Activated T-cell treated with anti-CD3 and anti-CD28 coated beads, Interleukin-2, amount 50 U/mL, for 48 hours (primary cell): ENCODE results near the gene FAM24B.
"Not testable (repeated sequence)": the region's sequence is repeated elsewhere in the genome, so short reads cannot be mapped to it uniquely, and the experiment has no call there.

Experiments used
- DNase-seq, 2 experiments: peaks; one replicate each; pipeline ENCODE4 v3.0.0-alpha.2; 2020

Gene FAM24B

DNA sequence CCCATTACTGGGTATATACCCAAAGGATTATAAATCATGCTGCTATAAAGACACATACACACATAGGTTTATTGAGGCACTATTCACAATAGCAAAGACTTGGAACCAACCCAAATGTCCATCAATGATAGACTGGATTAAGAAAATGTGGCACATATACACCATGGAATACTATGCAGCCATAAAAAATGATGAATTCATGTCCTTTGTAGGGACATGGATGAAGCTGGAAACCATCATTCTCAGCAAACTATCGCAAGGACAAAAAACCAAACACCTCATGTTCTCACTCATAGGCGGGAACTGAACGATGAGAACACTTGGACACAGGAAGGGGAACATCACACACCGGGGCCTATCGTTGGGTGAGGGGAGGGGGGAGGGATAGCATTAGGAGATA lies 21.3 kb downstream of the FAM24B start:
- not testable (repeated sequence) for DNase-seq

GRCh38 chr10:122856902-122857301 lies 22.5 kb downstream of the FAM24B start:
- DNase-seq, result no peak

GRCh38 chr10:122855745-122856144 lies 23.6 kb downstream of the FAM24B start:
- DNase-seq, result no peak

GRCh38 chr10:122854648-122855047 lies 24.7 kb downstream of the FAM24B start:
- DNase-seq, result no peak

- DNase-seq, result no peak
Measured at GRCh38 chr10:122853665-122854313, 25.6 kb downstream of the FAM24B start.

- DNase-seq, result no peak
Measured at GRCh38 chr10:122852261-122852660, 27.1 kb downstream of the FAM24B start.

DNA sequence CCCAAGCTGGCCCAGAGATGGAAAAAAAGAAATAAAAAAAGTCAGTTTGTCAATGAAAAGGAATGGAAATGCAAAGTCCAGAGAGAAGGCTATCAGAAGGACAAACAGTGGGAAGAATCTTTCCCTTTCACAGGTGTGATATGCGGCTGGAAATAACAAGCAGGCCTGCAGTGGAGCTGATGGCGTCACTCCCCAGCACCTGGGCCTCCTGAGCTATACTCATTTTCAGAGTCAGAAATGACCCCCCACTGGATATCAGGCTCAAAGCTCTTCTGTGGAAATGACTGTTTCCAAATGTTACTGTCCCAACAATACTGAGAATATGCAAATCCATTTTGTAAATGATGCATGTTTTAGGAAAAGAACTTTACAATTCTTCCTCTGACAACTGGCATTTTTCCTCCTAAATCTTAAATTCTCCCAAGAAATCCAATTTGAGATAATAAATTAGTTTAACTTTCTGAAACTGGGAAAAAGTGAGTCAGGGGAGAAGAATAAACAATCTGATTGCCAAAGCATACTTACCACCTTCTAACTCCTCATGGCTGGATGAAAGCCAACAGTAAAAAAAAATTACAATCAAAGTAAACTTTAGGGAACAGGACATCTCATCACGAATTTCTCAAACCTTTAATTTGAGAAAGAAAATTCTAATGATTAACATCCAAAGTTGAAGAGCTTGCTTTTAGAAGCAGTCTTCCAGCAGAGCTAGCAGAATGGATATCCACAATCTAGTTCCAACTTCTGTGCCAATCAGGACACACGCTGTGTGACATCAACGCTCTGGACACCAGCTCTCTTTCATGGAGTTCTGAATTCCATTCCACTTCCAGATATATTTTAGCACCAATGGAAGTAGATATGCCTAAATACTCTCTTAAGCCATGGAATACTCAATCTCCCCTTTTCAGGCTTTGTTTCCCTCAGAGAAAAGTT lies 28.4 kb downstream of the FAM24B start:
- no peak for DNase-seq

GRCh38 chr10:122849900-122850605 lies 29.3 kb downstream of the FAM24B start:
- DNase-seq, result no peak

GRCh38 chr10:122849090-122849489 lies 30.3 kb downstream of the FAM24B start:
- no peak for DNase-seq

- no peak for DNase-seq
Measured at GRCh38 chr10:122847782-122848604, 31.4 kb downstream of the FAM24B start.

- no peak for DNase-seq
Measured at GRCh38 chr10:122845783-122846332, 33.5 kb downstream of the FAM24B start, which contains the start of gene CUZD1. CUZD1 (minus strand) TSS chr10:122845857; CDS start chr10:122845843, 14 bp downstream.

GRCh38 chr10:122844146-122844545 lies 35.2 kb downstream of the FAM24B start:
- DNase-seq, result no peak

GRCh38 chr10:122841569-122841968 lies 37.8 kb downstream of the FAM24B start:
- no peak for DNase-seq

- DNase-seq, result no peak
Measured at GRCh38 chr10:122839505-122839904, 39.9 kb downstream of the FAM24B start.

GRCh38 chr10:122838880-122839279 lies 40.5 kb downstream of the FAM24B start:
- DNase-seq, result no peak

DNA sequence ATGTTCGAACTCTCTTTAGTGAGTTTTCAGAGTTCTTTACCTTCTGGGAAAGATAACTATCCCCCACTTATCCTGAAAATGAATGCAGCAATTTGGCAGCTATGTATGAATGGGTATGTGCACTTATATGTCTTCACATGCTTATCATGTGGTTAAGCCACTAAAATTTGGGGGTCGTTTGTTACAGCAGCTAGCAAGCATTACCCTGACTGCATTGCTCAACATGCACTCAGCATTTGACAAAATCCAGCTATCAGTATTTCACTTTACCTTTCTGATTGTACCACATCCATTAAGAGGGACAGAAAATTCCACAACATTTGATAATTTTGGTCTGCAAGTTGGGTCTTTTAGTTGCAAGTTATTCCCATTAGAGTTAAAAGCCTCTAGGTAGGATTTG lies 43.5 kb downstream of the FAM24B start:
- DNase-seq, result no peak

GRCh38 chr10:122830965-122831353 lies 48.4 kb downstream of the FAM24B start:
- DNase-seq, result no peak

GRCh38 chr10:122830273-122830964 lies 49.0 kb downstream of the FAM24B start:
- DNase-seq, result no peak

- DNase-seq, result no peak
Measured at GRCh38 chr10:122829454-122829853, 49.9 kb downstream of the FAM24B start.

- no peak for DNase-seq
Measured at GRCh38 chr10:122828716-122829255, 50.6 kb downstream of the FAM24B start.

- DNase-seq, result no peak
Measured at GRCh38 chr10:122827302-122827701, 52.1 kb downstream of the FAM24B start.
